HUES48 (cell line): ENCODE data around the gene DCAF17.
"Not testable (repeated sequence)": the region's sequence is repeated elsewhere in the genome, so short reads cannot be mapped to it uniquely, and the experiment has no call there.

Experiments used
- H3K27ac ChIP-seq: one replicate; pipeline ENCODE4 v1.7.0; 2013; ENCODE audit warnings: low read depth, low read length, inconsistent platforms
- H3K27me3 ChIP-seq: 2 replicates; pipeline ENCODE4 v1.6.1; 2013; ENCODE audit warnings: mild to moderate bottlenecking, low read length; ENCODE audit not compliant: control insufficient read depth, insufficient read depth
- H3K36me3 ChIP-seq: 2 replicates; pipeline ENCODE4 v1.6.1; 2013; ENCODE audit warnings: low read length; ENCODE audit not compliant: control insufficient read depth, insufficient read depth
- H3K4me1 ChIP-seq: 2 replicates; pipeline ENCODE4 v1.6.1; 2013; ENCODE audit warnings: mild to moderate bottlenecking, low read length; ENCODE audit not compliant: control insufficient read depth, insufficient read depth
- H3K4me3 ChIP-seq: 2 replicates; pipeline ENCODE4 v1.5.1; 2013; ENCODE audit warnings: mild to moderate bottlenecking, low read depth, low read length
- H3K9ac ChIP-seq: 2 replicates; pipeline ENCODE4 v1.6.1; 2013; ENCODE audit warnings: mild to moderate bottlenecking, low read depth, low read length, moderate library complexity
- H3K9me3 ChIP-seq: 2 replicates; pipeline ENCODE4 v1.6.1; 2013; ENCODE audit warnings: low read length; ENCODE audit not compliant: control insufficient read depth, insufficient read depth

Gene DCAF17

GRCh38 chr2:171530859-171531258 is 96.8 kb downstream of the DCAF17 start:
- not testable (repeated sequence) for H3K9me3 ChIP-seq, H3K27ac ChIP-seq, H3K36me3 ChIP-seq, H3K9ac ChIP-seq, H3K27me3 ChIP-seq, H3K4me1 ChIP-seq, H3K4me3 ChIP-seq

- Histone ChIP-seq H3K27me3 (no peaks in the 10 kb centered on the region), H3K36me3 (no peaks in the 10 kb centered on the region), H3K9ac (no peak overlapping the region), H3K4me3 (no peak overlapping the region), H3K4me1 (no peaks in the 10 kb centered on the region), H3K27ac (no peak overlapping the region), H3K9me3 (peaks cover 4% of the 10 kb centered on the region; the same call in 1 of the 2 replicates)
Measured at GRCh38 chr2:171531291-171531690, 97.3 kb downstream of the DCAF17 start.

DNA sequence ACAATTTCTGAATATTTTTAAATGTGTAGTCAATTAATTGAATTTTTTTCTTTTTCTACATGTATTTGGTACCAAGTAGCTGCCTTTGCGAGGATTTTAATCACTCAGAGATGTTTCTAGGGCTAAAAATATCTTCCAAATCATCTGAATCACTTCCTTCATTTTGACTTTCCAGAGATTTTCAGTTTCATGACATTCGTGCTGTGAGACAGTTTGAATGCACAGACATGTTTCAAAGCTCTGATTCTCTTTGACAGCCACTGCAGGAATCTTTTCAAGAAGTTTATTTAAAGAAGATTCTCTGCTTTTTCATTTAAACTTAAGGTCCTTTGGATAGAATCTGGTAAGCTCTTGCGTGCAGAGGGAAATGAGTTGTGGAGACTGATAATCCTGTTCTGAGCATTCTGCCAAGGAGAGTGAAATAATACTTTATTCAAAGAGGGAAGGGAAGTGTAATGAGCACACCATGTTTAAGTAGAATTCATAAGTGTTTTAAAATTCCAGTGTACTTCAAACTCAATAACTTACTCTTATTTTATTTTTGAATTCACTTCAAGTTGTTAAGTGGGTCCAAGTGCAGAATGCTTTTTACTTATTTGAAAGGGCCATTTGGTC is 97.9 kb downstream of the DCAF17 start:
- no peaks in the 10 kb centered on the region for H3K4me1 ChIP-seq
- H3K9me3 ChIP-seq: peaks cover 4% of the 10 kb centered on the region; the same call in 1 of the 2 replicates
- H3K27me3 ChIP-seq: no peaks in the 10 kb centered on the region
- H3K36me3 ChIP-seq: no peaks in the 10 kb centered on the region
- H3K4me3 ChIP-seq: no peak overlapping the region
- no peak overlapping the region for H3K9ac ChIP-seq
- no peak overlapping the region for H3K27ac ChIP-seq

DNA sequence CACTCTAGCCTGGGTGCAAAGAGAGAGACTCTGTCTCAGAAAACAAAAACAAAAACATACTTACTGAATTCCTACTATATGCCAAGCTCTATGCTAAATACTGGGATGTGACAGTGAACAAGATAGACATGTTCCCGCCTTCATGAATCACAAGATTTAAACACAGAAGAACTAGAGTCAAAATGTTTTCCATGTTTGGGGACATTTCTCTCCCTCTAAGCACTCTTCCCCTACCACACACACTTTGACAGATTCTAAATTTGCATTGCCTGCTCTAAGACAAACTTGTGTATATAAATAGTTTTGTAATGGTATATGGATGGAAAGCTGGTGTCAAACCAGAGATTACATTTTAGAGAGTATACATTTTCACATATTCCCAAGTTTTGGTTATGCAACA is 99.3 kb downstream of the DCAF17 start:
- Histone ChIP-seq H3K36me3 (no peaks in the 10 kb centered on the region), H3K27ac (no peak overlapping the region), H3K9ac (no peak overlapping the region), H3K27me3 (no peaks in the 10 kb centered on the region), H3K4me1 (no peaks in the 10 kb centered on the region), H3K9me3 (peaks cover 4% of the 10 kb centered on the region; the same call in 1 of the 2 replicates), H3K4me3 (no peak overlapping the region)
